Astrocyte (in vitro differentiated cells and primary cell): ENCODE measurements around the gene UQCR10.

Experiments
- CTCF ChIP-seq: IDR thresholded peaks from 2 replicates; pipeline ENCODE4 v1.5.1; 2011; ENCODE audit warnings: low read depth, mild to moderate bottlenecking, inconsistent platforms, low read length, moderate library complexity; ENCODE audit not compliant: insufficient read depth
- EZH2 ChIP-seq: IDR thresholded peaks from 2 replicates; pipeline ENCODE4 v1.6.1; 2012; ENCODE audit warnings: mild to moderate bottlenecking, low read length, inconsistent platforms; ENCODE audit not compliant: insufficient read depth

DNA sequence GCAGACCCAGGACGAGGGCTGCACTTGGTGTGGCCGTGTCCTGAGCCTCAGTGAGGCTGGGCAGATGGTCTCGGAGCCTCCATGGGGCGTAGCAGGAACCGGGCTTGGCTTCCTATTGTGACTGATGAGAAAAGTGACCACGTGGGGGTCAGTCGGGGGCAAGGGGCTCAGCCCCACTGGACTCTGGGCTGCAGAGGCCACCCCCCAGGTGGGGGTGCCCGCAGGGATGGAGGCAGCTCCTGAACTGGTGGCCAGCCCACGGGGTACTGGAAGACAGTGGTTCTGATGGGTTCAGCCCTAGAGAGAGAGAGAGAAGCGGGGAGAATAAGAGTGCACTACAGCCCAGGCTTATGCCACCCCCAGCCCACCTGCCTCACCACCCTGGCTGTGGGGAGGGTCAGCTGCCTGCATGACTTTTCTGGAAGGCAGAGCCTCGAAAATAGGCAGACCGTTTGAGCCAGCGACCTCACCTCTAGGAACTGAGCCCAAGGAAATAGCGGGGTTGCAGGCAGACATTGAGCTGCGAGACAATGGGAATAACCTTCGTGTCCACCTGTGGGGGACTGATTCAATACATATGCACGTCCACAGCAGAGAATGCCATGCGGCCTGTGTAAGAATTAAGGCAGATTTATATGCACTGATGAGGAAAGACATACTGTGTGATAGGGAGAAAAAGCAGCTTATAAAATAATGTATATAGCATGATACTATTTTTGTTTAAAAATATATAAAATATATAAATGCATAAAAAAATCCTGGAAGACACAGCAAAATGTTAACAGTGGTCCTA is 35.9 kb upstream of the UQCR10 start:
- TF ChIP-seq EZH2: no peak
- TF ChIP-seq CTCF: no peak
